Left ventricle myocardium inferior (tissue), 1 donor: ENCODE results near the gene OSM. TPM values are rescaled to one million over a fixed set of nuclear protein-coding genes. Genes with fewer than 3 reads are reported as not detected.

ENCODE experiments used
- DNase-seq: peaks from one replicate; pipeline ENCODE4 v3.0.0-alpha.2; 2020
- H3K27ac ChIP-seq: fragments of 200-600 bp; replicated peaks from 2 replicates; pipeline ENCODE4 v1.8.0; 2021
- H3K27me3 ChIP-seq: fragments of 200-600 bp; 2 replicates; pipeline ENCODE4 v1.8.0; 2021; ENCODE audit warnings: low read depth
- H3K36me3 ChIP-seq: fragments of 200-600 bp; 2 replicates; pipeline ENCODE4 v1.8.0; 2021
- H3K4me1 ChIP-seq: fragments of 200-600 bp; 2 replicates; pipeline ENCODE4 v1.8.0; 2021
- H3K4me3 ChIP-seq: fragments of 200-600 bp; 2 replicates; pipeline ENCODE4 v1.8.0; 2021; ENCODE audit warnings: mild to moderate bottlenecking, moderate library complexity
- H3K9me3 ChIP-seq: fragments of 200-600 bp; replicated peaks from 2 replicates; pipeline ENCODE4 v1.8.0; 2021
- intact Hi-C: fragments of 100-400 bp; cut with micrococcal nuclease; formaldehyde crosslinking; loops from one replicate; pipeline ENCODE4 v1.11.0; 2022
- total RNA-seq: library from RNA; stranded (reverse); fragmentation: NEBNext Ultra II Directional; extraction: Animal tissue kit (Norgen Biotek cat#: 25700); gene quantifications from one replicate; pipeline ENCODE4 v1.2.1, GENCODE V29; 2021
- TF ChIP-seq, protein P1 (sequence below): fragments of 200-600 bp; IDR thresholded peaks from 2 replicates; pipeline ENCODE4 v1.8.0; 2021; ENCODE audit warnings: antibody characterized with exemption, mild to moderate bottlenecking, borderline replicate concordance
- donor health status: DM: no; HTN: yes; CAD: no; lungs with severe emphysema.

The OSM gene
- total RNA-seq, 1 donor from 2014 or later: not detected

DNA sequence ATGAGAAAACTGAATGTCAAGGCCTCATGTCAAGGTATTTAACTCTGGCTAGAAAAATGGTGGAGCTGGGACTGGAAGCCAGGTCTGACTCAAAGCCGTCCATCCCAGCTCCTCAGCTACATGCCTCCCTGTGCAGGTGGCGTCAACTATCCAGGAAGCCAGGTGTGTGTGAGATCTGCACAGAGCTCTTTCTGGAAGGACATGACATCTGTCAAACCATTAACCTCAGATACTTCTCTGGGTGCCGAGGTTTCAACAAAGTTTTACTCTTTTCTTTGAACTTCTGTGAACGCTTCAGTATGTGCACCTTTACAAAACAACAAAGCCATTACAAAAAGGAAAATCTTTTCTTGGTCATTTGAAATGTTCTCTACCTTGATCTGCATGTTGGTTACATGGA lies 29.7 kb upstream of the OSM start:
- intact Hi-C loops: no loop called here
- DNase-seq: no peak
- Histone ChIP-seq H3K27ac (no peak overlapping the region), H3K9me3 (no peaks in the 10 kb centered on the region), H3K27me3 (no peaks in the 10 kb centered on the region), H3K4me1 (peaks cover 52% of the 10 kb centered on the region), H3K4me3 (no peak overlapping the region), H3K36me3 (peaks cover 88% of the 10 kb centered on the region)
- TF ChIP-seq, protein P1, sequence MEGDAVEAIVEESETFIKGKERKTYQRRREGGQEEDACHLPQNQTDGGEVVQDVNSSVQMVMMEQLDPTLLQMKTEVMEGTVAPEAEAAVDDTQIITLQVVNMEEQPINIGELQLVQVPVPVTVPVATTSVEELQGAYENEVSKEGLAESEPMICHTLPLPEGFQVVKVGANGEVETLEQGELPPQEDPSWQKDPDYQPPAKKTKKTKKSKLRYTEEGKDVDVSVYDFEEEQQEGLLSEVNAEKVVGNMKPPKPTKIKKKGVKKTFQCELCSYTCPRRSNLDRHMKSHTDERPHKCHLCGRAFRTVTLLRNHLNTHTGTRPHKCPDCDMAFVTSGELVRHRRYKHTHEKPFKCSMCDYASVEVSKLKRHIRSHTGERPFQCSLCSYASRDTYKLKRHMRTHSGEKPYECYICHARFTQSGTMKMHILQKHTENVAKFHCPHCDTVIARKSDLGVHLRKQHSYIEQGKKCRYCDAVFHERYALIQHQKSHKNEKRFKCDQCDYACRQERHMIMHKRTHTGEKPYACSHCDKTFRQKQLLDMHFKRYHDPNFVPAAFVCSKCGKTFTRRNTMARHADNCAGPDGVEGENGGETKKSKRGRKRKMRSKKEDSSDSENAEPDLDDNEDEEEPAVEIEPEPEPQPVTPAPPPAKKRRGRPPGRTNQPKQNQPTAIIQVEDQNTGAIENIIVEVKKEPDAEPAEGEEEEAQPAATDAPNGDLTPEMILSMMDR: no peak

DNA sequence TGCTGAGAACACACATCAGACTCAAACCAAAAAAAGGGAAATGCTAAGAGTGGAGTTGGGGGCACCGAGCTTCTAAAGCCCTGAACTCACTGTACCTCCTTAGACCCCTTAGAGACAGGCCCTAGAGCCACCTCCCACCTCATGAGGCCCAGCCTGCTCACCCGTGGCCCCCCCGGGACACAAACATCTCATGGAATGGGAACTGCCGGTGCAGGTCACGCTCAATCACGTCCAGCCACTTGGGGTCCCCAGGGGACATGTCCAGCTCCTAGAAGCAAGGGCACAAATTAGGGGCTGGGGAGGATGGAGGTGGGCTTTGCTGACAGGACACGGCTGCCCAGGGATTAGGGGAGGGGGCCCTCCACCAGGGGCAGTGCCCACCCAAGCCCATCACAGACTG lies 28.9 kb upstream of the OSM start:
- Histone ChIP-seq H3K27me3 (no peaks in the 10 kb centered on the region), H3K4me3 (no peak overlapping the region), H3K27ac (peak overlapping the region; percentile 23), H3K9me3 (no peaks in the 10 kb centered on the region), H3K36me3 (peaks cover 82% of the 10 kb centered on the region), H3K4me1 (peaks cover 52% of the 10 kb centered on the region)
- TF ChIP-seq, protein P1: no peak
- DNase-seq: no peak
- intact Hi-C loops: no loop called here

DNA sequence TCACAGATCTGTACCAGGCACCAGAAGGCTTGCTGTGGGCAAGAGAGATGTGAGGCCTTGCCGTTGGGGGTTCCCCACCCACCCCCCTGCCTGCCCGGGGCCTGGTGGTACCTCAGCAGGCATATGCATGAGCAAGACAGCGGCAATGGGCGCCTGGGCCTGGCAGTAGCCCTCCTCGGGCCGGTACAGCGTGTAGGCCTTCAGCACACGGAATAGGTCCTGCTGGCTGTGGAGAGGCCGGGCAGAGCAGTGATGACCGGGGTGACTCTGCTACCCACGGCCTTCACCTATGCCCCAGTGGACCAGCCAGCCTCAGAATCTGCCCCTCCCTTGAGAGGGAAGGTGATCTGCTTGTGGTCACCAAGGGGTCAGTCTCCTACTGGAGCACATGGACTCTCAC lies 28.2 kb upstream of the OSM start:
- H3K27me3 ChIP-seq: no peaks in the 10 kb centered on the region
- DNase-seq: no peak
- peaks cover 53% of the 10 kb centered on the region for H3K4me1 ChIP-seq
- peak overlapping the region; percentile 30 for H3K27ac ChIP-seq
- H3K9me3 ChIP-seq: no peaks in the 10 kb centered on the region
- intact Hi-C loops: no loop called here
- no peak overlapping the region for H3K4me3 ChIP-seq
- peaks cover 78% of the 10 kb centered on the region for H3K36me3 ChIP-seq
- TF ChIP-seq, protein P1: no peak

DNA sequence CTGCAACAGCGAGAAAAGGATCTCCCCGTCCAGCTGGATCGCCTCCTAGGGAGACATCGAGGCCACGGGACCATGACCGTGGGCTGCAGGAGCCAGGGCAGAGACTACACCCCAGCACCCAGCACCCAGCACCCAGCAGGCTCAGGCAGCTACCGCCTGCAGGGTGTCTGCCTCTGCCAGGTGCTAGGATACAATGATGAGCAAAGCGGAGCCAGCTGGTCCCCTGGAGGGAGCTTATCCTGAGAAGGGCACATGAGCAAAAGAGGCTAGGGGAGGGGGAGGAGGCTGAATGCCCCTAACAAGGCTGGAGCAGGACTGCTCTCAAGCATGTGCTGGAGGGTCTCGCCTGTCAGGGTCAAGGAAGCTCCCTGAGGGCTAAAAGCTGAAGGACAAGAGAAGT lies 27.4 kb upstream of the OSM start:
- Histone ChIP-seq H3K4me1 (peaks cover 50% of the 10 kb centered on the region), H3K27ac (no peak overlapping the region), H3K27me3 (no peaks in the 10 kb centered on the region), H3K9me3 (no peaks in the 10 kb centered on the region), H3K36me3 (peaks cover 72% of the 10 kb centered on the region), H3K4me3 (no peak overlapping the region)
- TF ChIP-seq, protein P1: no peak
- intact Hi-C loops: no loop called here
- DNase-seq: no peak

DNA sequence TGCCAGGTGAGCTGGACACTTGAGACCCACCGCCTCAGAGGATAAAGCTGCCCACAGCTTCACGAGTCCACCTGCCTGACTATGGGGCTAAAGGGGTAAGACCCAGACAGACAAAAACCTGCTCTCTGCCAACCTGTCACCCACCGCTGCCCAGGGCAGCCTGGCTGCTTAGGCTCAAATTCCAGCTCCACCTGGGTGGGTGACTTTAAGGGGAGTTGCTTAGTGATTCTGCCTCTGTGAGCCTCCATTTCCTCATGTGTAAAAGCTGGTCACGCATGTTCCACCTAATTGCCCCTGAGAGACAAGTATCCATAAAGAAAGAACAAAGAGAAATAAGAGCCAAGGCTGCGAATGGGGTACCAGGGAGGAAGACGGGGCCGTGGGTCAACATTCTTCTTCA lies 26.4 kb upstream of the OSM start:
- peaks cover 62% of the 10 kb centered on the region for H3K36me3 ChIP-seq
- H3K27ac ChIP-seq: peak overlapping the region; percentile 96
- intact Hi-C loops: no loop called here
- H3K9me3 ChIP-seq: no peaks in the 10 kb centered on the region
- TF ChIP-seq, protein P1: no peak
- no peaks in the 10 kb centered on the region for H3K27me3 ChIP-seq
- DNase-seq: no peak
- H3K4me3 ChIP-seq: no peak overlapping the region
- H3K4me1 ChIP-seq: peaks cover 50% of the 10 kb centered on the region
